ENCODE results near the gene WFDC12.

WFDC12 gene

DNA sequence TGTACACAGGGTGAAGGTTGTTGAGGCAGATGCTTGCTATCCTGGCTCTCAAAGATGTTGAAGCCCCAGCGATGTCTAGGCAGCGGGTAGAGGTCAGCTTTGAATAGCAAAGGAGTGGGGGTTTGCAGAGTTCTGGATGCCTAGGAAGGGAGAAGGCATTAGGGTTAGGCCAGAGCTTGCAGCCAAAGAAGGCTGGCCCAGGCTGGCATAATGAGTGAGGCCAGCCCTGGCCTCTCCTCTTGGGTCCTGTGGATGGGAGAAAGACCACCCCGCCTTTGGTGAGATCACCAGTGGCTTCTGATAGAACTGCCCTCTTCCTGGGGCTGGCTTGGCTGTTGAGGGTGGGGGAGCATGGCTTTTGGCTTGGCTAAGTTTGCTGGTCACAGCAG is 8.9 kb downstream of the WFDC12 start:
- no peak for DNase-seq (ENCODE audit: low spot score)

DNA sequence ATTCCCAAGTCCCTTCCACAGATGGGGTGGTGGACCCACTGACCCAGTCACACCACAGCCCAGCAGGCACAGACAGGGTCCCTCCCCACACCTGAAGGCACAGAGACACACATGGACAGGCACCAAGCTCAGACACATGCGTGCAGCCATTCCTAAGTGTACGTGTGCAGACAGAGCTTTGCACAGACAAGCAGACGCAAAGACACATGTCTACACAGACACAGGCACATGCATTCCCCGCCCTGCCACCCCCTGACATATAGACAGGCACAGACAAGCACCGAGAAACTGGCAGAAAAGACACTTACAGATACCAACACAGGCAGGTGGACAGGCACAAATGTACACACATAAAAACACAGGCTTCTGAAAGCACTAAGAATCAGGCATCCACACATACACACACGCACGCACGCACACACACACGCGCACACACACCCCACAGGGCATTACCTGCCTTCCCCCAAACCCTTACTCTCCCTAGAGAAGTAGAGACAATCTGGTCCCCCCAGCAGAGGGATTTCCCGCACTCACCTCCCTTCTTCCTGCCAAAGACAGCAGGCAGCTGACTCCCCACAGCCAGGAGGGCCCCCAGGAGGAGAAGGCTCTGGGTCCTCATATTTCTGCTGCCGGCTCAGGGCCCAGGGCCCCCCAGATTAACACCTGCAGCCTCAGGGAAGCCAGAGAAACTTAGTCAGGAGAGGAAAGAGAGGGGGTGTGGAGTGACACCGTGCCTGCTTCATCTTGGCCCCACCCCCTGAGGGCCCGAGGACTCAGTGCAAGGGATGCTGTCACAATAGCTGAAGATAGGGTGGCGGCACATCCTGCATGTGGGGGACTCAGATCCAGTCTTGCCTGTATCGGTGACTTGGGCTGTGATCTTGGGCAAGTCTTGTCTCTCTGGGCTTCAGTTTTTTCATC is 9.5 kb downstream of the WFDC12 start, which contains the start of gene WFDC5:
Gene WFDC5, minus strand, starts transcription at position 710 of the 921 bp plus-strand sequence. Its CDS starts 91 bp downstream, at position 619.
- DNase-seq (ENCODE audit: low spot score) = no peak

DNA sequence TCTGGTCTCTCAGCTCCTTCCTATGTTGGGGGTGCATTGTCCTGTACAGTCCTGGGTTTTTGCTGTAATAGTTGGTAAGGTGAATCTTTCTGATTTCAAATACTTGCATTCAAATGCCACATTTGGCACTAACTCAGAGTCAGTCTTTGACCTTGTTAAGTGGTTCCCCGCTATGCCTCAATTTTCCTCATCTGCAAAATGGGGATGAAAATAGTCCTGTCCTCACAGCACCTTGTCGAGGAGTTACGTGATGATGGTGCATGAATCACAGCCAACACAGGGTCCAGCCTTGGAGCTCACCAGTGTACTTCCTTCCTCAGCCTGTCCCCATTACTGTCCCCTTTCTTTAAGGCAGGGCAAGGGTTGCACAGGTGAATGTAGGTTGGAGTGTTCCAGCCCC is 10.4 kb downstream of the WFDC12 start:
- DNase-seq (ENCODE audit: low spot score) = no peak

DNA sequence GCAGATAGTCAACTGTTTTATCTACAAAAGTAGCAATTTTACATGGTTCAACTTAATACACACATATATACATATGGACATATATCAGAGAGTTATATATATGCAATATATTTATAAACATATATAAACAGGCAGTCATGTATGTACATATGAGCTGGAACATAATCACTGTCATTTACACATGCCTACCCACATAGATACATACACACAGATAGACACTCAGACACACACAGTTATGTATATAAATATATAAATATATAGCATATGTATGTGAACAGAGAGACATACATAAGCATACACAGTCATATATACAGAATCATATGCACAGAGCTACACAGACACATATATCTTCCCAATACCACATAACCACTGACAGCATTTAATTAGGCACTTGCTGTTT is 11.5 kb downstream of the WFDC12 start:
- no peak for DNase-seq (ENCODE audit: low spot score)

DNA sequence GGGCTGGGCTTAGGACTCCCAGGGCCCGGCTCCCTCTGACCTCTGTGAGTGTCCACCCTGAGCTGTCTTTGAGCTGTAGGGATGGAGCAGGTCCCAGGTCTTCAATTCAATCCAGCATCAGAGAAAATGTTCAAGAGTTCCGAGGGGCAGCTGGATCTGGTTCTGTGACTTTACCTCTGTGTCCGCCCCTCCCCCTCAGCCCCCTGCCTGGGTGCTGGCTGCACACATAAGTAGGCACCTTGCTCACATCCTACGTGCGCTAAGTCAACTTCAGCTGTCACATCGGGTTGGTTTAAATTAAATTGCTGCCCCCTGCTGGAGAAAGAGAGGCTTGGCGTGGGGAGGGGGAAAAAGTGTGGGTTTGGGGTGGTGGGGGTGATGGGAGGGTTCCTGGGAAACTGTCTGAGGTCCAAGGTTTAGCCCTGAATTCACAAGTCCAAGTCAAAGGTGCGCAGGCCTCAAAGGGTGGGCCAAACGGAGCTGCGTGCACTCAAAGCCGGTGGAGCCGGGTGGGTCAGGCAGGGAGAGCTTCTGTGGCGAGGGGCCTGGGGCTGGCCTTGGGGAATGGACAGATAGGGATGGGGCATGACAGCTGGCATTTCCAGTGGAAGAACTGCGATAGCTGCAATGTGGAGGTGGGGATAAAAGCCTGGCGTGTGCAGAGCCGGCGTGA is 12.3 kb downstream of the WFDC12 start:
- DNase-seq (ENCODE audit: low spot score) = no peak

DNA sequence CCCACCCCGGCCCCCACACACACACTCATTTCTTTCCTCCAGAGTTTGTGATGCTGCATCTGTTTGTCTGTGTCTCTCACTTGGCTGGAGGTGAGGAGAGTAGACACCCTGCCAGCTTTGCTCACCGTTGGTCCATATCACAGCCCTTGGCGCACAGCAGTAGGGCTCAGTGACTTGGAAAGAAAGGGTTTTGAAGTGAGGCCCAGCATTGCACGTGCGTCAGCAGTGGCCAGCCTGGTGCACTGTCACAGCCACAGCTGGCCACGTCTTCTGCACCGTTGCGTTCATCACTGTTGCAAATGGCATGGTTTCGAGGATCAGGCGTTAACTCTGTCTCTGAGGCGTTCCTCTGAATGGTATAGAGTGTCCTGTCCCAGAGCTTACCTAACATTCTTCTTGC is 13.0 kb downstream of the WFDC12 start:
- no peak for DNase-seq (ENCODE audit: low spot score)

DNA sequence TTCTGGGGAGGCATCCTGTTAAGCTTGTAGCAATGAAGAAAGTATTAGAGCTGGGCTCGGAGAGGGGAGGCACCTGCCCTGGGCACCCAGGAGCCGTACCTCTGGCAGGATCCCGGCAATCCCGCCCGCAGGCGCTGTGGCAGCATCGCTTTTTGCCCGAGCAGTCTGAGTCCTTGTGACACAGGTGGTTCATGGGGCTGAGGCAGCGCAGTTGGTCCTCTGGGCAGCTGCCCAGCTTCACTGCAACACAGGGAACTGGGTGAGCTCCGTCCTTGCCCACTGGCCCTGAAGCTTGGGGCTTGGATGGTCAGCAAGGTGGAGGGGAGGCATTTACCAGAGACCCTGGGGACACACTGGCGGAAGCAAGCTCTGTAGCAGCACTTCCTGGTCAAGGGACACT is 14.0 kb downstream of the WFDC12 start:
- DNase-seq (ENCODE audit: low spot score) = no peak

DNA sequence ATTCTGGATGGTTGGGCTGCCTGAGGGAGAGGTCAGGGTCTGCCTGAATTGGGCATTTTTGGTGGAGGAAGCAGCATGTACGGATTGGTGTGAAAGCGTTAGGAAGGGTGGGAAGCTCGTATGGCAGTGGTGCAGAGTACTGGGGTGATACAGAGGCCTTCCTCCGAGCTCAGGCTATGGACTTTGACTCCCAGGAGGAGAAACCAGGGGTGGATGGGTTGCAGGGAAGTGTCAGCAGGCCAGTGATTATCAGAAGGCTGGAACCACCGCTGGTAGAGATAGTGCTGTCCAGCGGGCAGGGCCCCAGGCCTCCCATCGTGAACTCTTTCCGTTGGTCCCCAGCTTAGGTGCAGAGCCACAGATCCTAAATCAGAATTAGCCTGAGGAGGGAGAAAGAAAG is 14.6 kb downstream of the WFDC12 start:
- no peak for DNase-seq (ENCODE audit: low spot score)

DNA sequence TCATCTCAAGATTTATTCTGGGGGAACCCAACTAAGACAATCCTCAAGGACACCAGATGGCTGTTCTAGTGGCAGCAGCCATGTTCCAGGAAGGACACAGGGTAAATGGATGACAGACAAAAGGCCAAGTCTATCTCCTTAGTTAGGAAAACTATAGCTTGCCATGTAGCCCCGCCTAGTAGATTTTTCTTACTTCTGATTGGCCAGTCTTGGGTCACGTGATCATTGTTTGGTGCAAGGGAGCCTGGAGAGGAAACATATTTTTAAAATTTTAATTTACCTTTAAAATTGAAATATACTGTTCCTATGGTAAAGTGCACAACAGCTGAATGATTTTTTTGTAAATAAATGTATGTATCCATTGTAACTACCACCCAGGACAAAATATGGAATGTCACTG is 18.9 kb downstream of the WFDC12 start:
- no peak for DNase-seq (ENCODE audit: low spot score)

DNA sequence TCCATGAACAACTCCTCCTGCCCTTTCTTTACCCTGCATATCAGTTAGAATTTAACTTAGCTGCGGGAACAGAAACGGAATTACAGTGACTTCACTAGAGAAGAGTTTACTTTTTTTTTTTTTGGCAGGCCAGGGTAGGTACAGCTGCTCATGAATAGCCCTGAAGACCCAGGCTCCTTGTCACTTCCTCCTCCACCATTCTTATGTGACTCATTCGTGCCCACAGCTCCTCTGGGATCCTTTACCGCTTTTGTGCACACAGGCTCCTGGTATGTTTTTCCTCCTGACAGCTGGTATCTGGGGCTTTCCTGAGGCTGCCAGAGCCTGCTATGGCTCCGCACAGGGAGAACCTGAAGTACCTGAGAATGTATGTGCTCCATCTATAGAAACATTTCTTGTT is 19.5 kb downstream of the WFDC12 start:
- DNase-seq (ENCODE audit: low spot score) = no peak

DNA sequence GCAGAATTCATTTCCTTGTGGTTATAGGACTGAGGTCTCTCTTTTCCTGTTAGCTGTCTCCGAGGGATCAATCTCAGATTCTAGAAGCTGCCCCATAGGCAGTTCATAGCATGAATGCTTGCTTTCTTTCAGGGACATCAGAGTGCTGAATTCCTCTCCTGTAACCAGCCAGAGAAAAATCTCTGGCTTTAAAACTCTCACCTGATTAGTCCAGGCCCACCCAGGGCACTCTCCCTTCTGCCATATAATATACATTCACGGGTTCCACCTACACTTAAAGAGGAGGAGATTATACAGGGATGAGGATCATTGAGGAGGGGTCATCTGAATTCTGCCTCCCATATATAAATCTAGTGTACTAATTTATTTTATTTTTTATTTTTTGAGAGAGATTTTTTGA is 21.2 kb downstream of the WFDC12 start:
- no peak for DNase-seq (ENCODE audit: low spot score)

DNA sequence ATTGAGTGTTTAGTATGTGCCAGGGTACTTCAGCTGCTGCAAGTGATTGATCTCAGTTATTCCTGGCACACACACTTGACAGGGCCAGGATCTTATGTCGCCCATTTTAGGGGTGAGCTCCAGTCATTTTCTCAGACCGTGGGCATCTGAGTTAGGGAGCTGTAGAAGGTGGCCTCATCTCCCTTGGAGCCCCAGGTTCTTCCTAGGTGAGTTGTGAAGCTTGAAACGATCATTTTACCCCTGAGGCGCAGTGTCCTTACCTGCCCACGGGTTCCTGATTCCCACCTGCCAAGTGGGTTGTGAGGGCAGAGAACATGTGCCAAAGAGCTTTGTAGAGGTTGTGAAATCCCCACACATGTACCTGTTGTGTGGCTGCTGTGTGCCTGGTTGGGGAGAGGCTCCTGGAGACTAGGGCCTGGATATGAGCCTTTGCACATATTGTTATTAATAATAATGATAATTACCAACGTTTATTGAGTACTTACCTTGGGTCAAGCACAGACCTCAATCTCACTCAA is 22.9 kb downstream of the WFDC12 start:
- no peak for DNase-seq (ENCODE audit: low spot score)

DNA sequence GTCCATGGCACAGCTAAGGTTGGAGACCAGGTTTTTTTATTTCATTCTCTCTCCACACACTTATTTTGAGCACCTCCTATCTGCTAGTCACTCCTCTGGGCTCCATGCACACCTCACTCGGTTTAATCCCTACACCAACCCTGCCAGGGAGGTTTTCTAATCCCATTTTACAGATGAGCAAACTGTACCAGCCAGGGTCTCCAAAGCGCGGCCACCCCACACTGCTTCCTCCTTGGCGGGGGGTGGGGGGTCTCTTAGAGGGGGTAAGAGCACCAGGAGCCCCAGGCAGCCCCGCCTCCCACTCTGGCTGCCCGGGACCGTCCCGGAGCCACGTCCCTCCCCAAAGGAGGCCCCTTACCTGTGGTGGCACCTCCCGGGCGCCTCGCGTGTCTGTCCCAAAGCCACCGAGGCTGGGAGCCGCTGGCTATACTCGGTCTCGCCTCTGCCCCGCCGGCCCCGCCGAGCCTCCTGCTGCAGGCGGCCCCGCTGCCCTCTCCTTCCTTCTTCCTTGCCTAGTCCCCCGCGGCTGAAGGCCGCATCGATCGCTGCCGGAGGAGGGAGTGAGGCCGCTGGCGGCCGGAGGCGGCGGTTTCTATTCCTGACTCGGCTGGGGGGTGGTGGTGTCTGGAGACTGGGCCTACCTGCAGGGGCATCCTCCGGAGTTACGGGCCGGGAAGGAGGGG is 23.6 kb downstream of the WFDC12 start, which contains the start of gene KCNS1:
Gene KCNS1, minus strand, starts transcription at position 565 of the 683 bp plus-strand sequence. CDS start 1,891 bp downstream, outside the sequence.
- peak; percentile 89 for DNase-seq (ENCODE audit: low spot score)

DNA sequence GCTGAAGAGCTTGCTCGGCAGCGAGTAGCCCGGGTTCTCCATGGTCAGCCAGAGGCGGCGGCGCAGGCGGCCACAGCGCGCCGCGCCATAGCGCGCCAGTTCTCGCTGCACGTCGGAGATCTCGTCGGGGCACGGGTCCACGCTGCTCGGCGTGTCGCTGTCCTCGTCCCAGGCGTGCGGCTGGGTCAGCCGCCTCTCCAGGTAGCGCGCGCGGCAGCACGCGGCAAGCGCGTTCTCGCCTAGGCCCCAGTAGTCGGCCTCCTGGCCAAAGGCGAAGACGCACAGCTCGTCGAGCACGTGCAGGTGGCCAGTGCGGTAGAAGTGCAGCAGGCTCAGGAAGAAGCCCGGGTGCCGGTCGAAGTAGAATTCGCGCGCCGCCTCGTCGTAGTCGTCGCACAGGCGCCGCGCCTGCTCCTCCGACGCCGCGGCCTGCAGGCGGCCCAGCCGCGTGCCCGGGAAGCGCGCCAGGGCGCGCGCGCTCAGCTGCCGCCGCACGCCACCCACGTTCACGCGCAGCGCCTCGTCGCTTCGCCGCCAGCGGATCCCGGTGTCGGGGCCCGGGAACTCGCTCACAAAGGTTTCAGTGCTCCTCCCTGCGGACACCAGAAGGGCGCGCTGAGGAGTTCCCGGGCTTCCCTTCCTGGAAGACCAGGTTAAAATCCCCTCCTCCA is 26.0 kb downstream of the WFDC12 start:
- no peak for DNase-seq (ENCODE audit: low spot score)

DNA sequence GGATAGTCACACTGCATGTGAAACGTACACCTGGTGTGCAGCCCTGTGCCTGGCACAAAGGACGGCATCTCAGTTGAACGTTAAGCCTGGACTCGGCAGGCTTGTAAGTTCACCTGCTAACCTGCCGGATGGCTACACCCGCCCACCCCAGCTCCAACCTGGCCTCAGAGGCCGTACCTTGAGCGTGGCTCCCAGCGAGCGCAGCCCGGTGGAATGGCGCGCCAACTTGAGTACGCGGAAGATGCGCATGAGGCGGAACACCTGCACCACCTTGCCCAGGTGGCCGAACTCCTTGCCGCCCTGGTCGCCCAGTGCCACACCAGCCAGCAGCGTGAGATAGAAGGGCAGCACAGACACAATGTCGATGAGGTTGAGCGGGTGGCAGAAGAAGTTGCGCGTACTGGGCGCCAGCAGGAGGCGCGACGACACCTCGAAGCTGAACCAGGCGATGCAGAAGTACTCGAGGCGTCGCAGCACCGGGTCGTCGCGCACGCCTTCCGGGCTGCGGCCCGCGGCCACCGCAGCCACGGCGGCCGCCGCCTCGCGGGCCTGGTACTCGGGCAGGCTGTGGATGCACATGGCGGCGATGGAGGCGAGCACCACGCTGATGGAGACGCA is 26.7 kb downstream of the WFDC12 start:
- DNase-seq (ENCODE audit: low spot score) = no peak

DNA sequence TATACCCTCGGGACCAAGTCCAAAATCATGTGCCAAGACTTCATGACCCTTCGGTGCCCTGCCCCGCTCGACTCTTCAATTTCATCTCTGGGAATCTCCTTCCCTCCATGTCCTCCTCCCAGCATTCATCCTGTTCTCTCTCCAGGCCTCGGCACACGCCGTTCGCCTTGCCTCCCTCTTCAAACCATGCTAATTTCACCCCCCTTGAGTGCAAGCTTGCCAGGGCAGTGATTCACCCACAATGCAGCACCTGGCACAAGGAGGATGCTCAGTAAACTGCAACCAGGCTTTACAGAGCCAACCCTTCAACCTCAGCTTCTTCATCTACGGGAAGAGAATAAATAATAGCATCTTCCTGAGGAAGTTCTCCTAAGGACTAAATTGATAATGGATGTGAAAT is 27.5 kb downstream of the WFDC12 start:
- DNase-seq (ENCODE audit: low spot score) = no peak

DNA sequence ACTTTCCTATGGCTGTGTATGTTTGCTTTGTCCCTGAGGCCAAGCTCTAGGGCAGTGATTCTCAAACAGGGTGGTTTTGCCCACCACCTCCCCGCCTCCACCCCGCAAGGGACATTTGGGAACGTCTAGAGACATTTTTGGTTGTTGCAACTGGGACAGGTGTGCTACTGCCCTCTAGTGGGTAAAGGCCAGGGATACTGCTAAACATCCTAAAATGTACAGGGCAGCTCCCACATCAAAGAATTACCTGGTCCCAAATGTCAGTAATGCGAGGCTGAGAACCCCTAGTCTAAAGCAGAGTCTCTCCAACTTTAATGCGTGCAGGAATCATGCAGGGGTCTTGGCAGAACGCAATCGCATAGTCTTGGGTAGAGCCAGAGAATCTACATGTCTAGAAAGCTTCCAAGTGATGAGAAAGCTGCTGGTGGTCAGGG is 28.4 kb downstream of the WFDC12 start:
- DNase-seq (ENCODE audit: low spot score) = peak; percentile 74

DNA sequence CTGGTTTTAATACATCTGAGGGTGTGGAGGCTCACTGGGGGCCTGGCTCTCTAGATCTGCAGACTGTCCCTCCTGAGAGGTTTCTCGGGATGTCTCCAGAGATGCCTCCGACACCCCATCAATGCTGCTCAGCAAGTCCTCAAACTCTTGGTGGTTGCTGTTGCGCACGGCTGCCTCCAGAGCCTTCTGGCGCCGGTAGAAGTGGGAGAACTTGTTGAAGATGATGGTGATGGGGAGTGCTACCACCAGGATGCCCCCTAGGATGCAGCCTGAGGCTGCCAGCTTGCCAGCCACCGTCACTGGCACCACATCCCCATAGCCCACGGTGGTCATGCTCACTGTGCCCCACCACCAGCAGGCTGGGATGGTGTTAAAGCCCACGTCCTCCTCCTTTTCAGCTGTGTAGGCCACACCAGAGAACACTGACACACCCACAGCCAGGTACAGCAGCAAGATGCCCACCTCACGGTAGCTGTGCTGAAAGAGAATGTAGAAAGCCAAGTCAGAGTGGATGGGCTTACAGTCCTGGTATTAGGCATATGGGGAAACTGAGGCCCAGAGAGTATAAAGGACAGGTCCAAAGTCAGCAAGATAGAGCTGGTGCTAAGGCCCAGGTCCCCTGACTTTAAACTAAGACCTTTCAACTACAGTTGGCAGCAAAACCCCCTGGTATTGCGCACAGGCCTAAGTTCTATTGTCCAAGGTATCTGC is 29.2 kb downstream of the WFDC12 start:
- DNase-seq (ENCODE audit: low spot score) = no peak

DNA sequence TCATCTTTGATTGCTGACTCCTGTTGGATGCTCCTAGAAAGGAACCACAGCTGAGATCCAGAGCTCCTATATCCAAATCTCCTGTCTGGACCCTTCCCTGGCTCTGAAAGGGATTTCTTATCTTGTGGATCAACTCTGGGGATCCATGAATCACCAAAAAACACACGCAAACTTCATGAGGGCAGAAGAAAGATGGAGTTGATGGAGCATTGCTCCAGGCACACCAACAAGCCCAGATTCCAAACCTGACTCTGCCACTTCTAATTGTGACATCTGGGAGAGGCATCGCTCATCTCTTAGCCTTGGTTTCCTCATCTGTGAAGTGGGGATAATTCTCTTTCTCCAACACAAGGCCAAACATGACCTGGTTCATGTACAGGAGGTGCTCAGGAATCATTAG is 30.1 kb downstream of the WFDC12 start:
- no peak for DNase-seq (ENCODE audit: low spot score)

DNA sequence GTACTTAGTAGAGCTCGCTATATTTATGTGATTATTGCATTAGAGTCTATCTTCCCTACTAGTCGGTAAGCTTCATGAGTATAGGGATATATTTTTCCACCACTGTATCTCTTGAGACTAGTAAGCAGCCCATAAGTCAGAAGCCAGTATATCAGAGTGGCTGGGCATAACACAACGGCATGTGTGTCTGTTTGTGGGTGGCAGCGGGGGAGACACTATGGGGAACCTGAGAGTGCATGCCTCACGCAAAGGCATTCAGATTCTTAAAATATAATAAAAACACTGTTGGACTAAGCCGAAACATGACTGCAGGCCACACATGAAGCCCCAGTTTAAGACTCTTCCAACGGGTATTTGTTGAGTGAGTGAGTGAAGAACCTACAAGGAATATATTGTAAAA is 31.4 kb downstream of the WFDC12 start:
- DNase-seq (ENCODE audit: low spot score) = no peak

DNA sequence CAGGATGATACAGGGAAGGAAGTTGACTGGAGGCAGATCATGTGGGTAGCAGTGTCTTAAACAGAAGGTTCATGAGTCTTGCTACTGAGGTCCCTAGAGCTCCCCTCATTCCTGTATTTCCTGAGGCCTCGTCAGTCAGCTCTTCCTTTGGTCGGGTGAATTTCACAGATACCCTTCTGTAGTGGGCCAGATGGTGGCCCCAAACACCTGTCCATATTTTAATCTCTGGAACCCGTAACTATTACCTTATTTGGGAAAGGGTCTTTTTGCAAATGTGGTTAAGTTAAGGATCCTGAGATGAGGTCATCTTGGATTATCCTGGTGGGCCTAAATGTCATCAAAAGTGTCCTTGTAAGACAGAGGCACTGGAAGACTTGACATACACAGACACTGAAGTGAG is 32.9 kb downstream of the WFDC12 start:
- DNase-seq (ENCODE audit: low spot score) = no peak
